Stomach smooth muscle (tissue), 2 donors: ENCODE measurements around the gene PEF1.

Experiments
- H3K27ac ChIP-seq: one replicate; pipeline ENCODE4 v1.7.0; 2013; ENCODE audit warnings: mild to moderate bottlenecking, low read length, inconsistent platforms
- H3K27me3 ChIP-seq, 2 donors: one replicate each; pipeline ENCODE4 v1.7.0; 2013; ENCODE audit warnings: low read length in 2 of 2; ENCODE audit not compliant: insufficient read depth in 2 of 2, control insufficient read depth in 1 of 2
- H3K36me3 ChIP-seq, 2 donors: one replicate each; pipeline ENCODE4 v1.7.0; 2013; ENCODE audit warnings: low read length in 2 of 2; ENCODE audit not compliant: control insufficient read depth in 2 of 2, insufficient read depth in 2 of 2
- H3K4me1 ChIP-seq: one replicate; pipeline ENCODE4 v1.7.0; 2013; ENCODE audit warnings: low read length; ENCODE audit not compliant: control insufficient read depth, insufficient read depth
- H3K4me3 ChIP-seq, 2 donors: one replicate each; pipeline ENCODE4 v1.7.0; 2013; ENCODE audit warnings: low read length in 2 of 2
- H3K9ac ChIP-seq, 2 donors: one replicate each; pipeline ENCODE4 v1.7.0; 2013; ENCODE audit warnings: low read length in 2 of 2, mild to moderate bottlenecking in 1 of 2
- H3K9me3 ChIP-seq, 2 donors: one replicate each; pipeline ENCODE4 v1.7.0; 2013; ENCODE audit warnings: low read length in 2 of 2; ENCODE audit not compliant: control insufficient read depth in 2 of 2
- donor health status: healthy.
- donor health status: Pancreatic carcinoma.

PEF1 gene

GRCh38 chr1:31614414-31615005, 30.2 kb downstream of the PEF1 start:
- H3K27ac ChIP-seq = no peak overlapping the region
- no peaks in the 10 kb centered on the region for H3K36me3 ChIP-seq
- peaks cover 11% of the 10 kb centered on the region for H3K4me1 ChIP-seq
- no peaks in the 10 kb centered on the region for H3K9me3 ChIP-seq
- peaks cover 22 to 24% of the 10 kb centered on the region in 2 donors for H3K27me3 ChIP-seq
- H3K9ac ChIP-seq = no peak overlapping the region
- no peak overlapping the region for H3K4me3 ChIP-seq

- H3K9ac ChIP-seq = no peak overlapping the region
- H3K4me3 ChIP-seq = no peak overlapping the region
- H3K27ac ChIP-seq = no peak overlapping the region
- peaks cover 3% of the 10 kb centered on the region for H3K4me1 ChIP-seq
- H3K36me3 ChIP-seq = no peaks in the 10 kb centered on the region
- H3K9me3 ChIP-seq = no peaks in the 10 kb centered on the region
- H3K27me3 ChIP-seq = no peaks in the 10 kb centered on the region
These were observed 35.1 kb downstream of the PEF1 start for GRCh38 chr1:31609514-31610118.

GRCh38 chr1:31607360-31607759, 37.3 kb downstream of the PEF1 start:
- no peaks in the 10 kb centered on the region for H3K27me3 ChIP-seq
- no peak overlapping the region for H3K4me3 ChIP-seq
- H3K4me1 ChIP-seq = no peaks in the 10 kb centered on the region
- no peaks in the 10 kb centered on the region for H3K36me3 ChIP-seq
- no peak overlapping the region for H3K27ac ChIP-seq
- H3K9ac ChIP-seq = no peak overlapping the region
- H3K9me3 ChIP-seq = no peaks in the 10 kb centered on the region

GRCh38 chr1:31605908-31606427, 38.7 kb downstream of the PEF1 start:
- H3K9me3 ChIP-seq = no peaks in the 10 kb centered on the region
- H3K4me3 ChIP-seq = no peak overlapping the region
- H3K27me3 ChIP-seq = no peaks in the 10 kb centered on the region
- no peaks in the 10 kb centered on the region for H3K36me3 ChIP-seq
- no peak overlapping the region for H3K27ac ChIP-seq
- H3K4me1 ChIP-seq = no peaks in the 10 kb centered on the region
- no peak overlapping the region for H3K9ac ChIP-seq

- Histone ChIP-seq H3K9ac (no peak overlapping the region), H3K4me3 (no peak overlapping the region), H3K4me1 (no peaks in the 10 kb centered on the region), H3K27me3 (no peaks in the 10 kb centered on the region), H3K9me3 (no peaks in the 10 kb centered on the region), H3K36me3 (no peaks in the 10 kb centered on the region), H3K27ac (no peak overlapping the region)
These were observed 42.6 kb downstream of the PEF1 start for GRCh38 chr1:31602081-31602480.

DNA sequence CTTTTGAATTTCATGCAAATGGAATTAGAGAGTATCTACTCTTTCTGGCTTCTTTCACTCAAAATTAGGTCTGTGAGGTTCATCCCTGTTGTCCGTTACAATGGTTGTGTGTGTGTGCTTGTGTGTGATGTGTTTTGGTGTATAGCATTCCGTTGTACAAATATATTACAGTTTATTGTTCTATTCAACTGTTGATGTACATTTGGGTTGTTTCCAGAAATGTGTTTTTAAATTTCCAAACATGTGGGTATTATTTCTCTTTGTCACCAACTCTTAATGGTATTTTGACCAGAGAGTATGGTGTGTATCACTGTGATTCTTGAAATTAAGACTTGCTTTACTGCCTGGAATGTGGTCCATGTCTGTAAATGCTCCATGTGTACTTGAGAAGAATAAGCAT, 44.0 kb downstream of the PEF1 start:
- no peaks in the 10 kb centered on the region for H3K4me1 ChIP-seq
- no peaks in the 10 kb centered on the region for H3K27me3 ChIP-seq
- H3K4me3 ChIP-seq = no peak overlapping the region
- no peak overlapping the region for H3K9ac ChIP-seq
- no peaks in the 10 kb centered on the region for H3K36me3 ChIP-seq
- no peak overlapping the region for H3K27ac ChIP-seq
- H3K9me3 ChIP-seq = no peaks in the 10 kb centered on the region

DNA sequence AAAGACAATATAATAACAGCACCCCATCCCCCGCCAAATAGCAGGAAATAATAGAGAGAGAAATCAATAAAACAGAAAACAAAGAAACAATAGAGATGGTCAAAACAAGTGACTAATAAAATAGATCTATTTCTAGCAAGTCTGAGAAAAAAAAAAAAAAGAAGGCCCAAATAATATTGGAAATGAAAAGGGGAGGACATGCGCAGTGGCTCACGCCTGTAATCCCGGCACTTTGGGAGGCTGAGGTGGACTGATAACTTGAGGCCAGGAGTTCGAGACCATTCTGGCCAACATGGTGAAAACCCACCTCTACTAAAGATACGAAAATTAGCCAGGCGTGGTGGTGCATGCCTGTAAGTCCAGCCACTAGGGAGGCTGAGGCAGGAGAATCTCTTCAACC, 45.7 kb downstream of the PEF1 start:
- Histone ChIP-seq H3K4me3 (no peak overlapping the region), H3K4me1 (peaks cover 1% of the 10 kb centered on the region), H3K27me3 (no peaks in the 10 kb centered on the region)

GRCh38 chr1:31596737-31597097, 48.0 kb downstream of the PEF1 start:
- H3K9ac ChIP-seq = no peak overlapping the region
- H3K4me1 ChIP-seq = peaks cover 10% of the 10 kb centered on the region
- no peaks in the 10 kb centered on the region for H3K27me3 ChIP-seq
- no peaks in the 10 kb centered on the region for H3K9me3 ChIP-seq
- H3K36me3 ChIP-seq = no peaks in the 10 kb centered on the region
- H3K4me3 ChIP-seq = no peak overlapping the region
- no peak overlapping the region for H3K27ac ChIP-seq

More for the DNA sequence above, 45.7 kb downstream of the PEF1 start:
- H3K27ac ChIP-seq = no peak overlapping the region
- no peaks in the 10 kb centered on the region for H3K9me3 ChIP-seq
- no peak overlapping the region for H3K9ac ChIP-seq
- no peaks in the 10 kb centered on the region for H3K36me3 ChIP-seq

DNA sequence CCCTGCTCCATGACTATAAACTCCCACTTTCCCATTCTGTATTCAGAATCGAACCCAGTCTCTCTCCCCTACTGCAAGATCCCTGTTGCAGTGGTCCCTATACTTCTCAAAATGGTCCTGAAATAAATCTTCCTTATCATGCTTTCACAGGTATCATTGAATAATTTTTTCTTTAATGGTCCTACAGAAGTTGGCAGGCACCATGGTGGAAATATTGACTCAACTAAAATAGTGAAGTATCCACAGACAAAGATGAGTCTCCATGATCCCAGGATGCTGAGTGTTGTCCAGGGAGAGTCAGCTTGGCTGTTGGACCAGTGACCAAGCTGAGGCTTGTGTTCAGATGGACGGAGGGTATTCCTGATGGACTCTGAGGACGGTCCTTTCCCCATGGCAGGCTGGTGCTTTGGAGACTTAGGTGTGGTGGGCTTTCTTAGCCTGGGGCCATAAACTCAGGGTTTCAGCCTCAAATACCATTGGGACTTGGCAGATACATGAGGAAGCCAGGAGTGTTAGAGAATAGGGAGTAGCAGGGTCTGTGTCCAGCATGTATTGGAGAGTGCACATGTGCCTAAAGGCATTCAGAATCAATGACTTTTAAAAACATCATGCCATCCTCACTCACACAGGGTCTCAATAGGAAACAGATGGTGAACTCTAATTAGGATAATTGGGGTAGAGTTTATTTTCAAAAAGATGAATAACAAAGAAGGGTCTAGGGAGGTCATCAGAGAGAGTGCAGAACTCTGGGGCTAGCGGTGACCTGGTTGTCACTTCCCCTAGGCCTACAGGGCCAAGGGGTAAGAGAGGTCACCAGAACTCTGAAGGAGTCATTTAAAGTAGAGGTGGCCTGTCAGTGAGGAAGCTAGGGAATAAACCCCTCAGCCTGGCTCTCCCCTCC, 48.6 kb downstream of the PEF1 start:
- Histone ChIP-seq H3K9ac (no peak overlapping the region), H3K27ac (no peak overlapping the region), H3K4me1 (peaks cover 13% of the 10 kb centered on the region)

GRCh38 chr1:31593770-31594632, 50.7 kb downstream of the PEF1 start:
- no peaks in the 10 kb centered on the region for H3K9me3 ChIP-seq
- H3K4me3 ChIP-seq = no peak overlapping the region
- peaks cover 18% of the 10 kb centered on the region for H3K4me1 ChIP-seq
- no peak overlapping the region for H3K27ac ChIP-seq
- H3K27me3 ChIP-seq = no peaks in the 10 kb centered on the region
- H3K36me3 ChIP-seq = no peaks in the 10 kb centered on the region
- H3K9ac ChIP-seq = no peak overlapping the region

More for the DNA sequence above, 48.6 kb downstream of the PEF1 start:
- no peak overlapping the region for H3K4me3 ChIP-seq
- H3K27me3 ChIP-seq = no peaks in the 10 kb centered on the region
- no peaks in the 10 kb centered on the region for H3K36me3 ChIP-seq
- no peaks in the 10 kb centered on the region for H3K9me3 ChIP-seq
